Measurements from ENCODE around the gene PRKCB.

The PRKCB gene

DNA sequence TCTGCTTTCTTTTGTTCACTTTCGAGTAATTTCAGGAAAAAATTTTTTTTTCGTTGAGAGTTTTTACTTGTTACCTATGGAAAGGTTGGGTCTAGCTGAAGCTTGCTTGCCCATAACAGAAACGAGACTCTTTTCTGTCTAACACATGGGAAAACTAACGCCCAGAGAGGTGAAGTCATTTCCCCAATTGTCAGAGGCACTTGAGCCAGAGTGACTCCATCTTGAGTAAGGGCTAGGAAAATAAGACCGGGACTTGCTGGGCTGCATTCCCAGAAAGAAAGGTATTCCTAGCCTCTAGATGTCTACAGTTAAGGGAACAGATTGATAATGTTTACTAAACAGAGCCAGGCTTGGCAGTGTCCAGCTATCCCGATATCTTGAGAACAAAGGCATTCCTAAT lies 26.8 kb downstream of the PRKCB start:
- Histone ChIP-seq H3K9me3 (ENCODE audit: control insufficient read depth in 1 of 2, low read length in 2 of 2) (no peaks in the 10 kb centered on the region), H3K4me3 (ENCODE audit: low read depth in 1 of 2, low read length in 2 of 2) (no peak overlapping the region), H3K27ac (ENCODE audit: low read depth, low read length) (no peak overlapping the region), H3K4me1 (ENCODE audit: control insufficient read depth in 1 of 2, insufficient read depth in 2 of 2, low read length in 2 of 2) (peaks cover 13 to 19% of the 10 kb centered on the region in 2 donors), H3K9ac (ENCODE audit: low read depth in 1 of 2, low read length in 2 of 2) (no peak overlapping the region), H3K36me3 (ENCODE audit: control insufficient read depth in 1 of 2, insufficient read depth in 2 of 2, low read length in 2 of 2) (no peaks in the 10 kb centered on the region), H3K27me3 (ENCODE audit: control insufficient read depth in 1 of 2, insufficient read depth in 2 of 2, low read length in 2 of 2) (no peaks in the 10 kb centered on the region)

DNA sequence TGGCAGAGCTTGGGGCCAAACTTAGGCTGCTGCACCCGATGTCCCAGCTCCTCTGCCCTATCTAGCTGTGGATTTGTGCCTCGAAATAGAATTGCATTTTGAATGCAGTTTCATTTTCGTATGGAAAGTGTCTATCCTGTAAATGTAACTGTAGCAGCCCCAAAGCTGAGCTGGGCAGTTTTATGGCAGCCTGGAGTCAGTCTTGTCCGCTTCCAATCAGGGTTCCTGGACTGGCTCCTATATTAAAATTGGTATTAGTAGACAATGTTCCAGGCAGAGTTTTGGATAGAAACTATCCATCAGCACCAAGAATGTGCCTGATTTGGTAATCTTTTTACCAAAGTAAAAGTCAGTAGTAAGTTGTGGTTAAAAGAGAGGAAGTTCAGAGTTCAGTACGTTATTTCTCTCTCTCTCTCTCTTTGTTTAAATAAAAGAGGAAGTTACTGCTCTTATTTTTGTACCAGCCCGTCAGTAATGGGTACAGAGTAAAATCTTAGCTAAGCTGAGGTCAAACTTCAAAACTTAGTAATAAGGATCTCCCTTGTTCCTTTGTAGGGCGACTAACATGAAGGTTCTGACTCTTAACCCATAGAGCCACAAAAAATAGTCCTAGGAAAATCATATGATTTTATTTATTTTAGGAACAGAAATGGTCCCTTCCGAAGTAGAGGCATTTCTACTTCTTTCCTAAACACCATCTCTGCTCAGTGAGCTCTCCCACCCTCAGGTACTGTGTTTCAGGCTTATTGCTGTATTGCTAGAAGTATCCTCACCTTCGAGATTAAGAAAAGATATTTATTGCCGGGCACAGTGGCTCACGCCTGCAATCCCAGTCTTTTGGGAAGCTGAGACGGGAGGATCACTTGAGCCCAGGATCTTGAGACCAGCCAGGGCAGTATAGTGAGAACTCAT lies 28.0 kb downstream of the PRKCB start:
- no peaks in the 10 kb centered on the region for H3K27me3 ChIP-seq (ENCODE audit: control insufficient read depth in 1 of 2, insufficient read depth in 2 of 2, low read length in 2 of 2)
- H3K27ac ChIP-seq (ENCODE audit: low read depth, low read length) = no peak overlapping the region
- peak overlapping the region in 1 of 2 donors; percentile 15 for H3K9ac ChIP-seq (ENCODE audit: low read depth in 1 of 2, low read length in 2 of 2)
- no peaks in the 10 kb centered on the region for H3K9me3 ChIP-seq (ENCODE audit: control insufficient read depth in 1 of 2, low read length in 2 of 2)
- H3K4me1 ChIP-seq (ENCODE audit: control insufficient read depth in 1 of 2, insufficient read depth in 2 of 2, low read length in 2 of 2) = peaks cover 13 to 19% of the 10 kb centered on the region in 2 donors
- peak overlapping the region; percentile 61 to 66 for H3K4me3 ChIP-seq (ENCODE audit: low read depth in 1 of 2, low read length in 2 of 2)
- H3K36me3 ChIP-seq (ENCODE audit: control insufficient read depth in 1 of 2, insufficient read depth in 2 of 2, low read length in 2 of 2) = no peaks in the 10 kb centered on the region

- no peak overlapping the region for H3K9ac ChIP-seq (ENCODE audit: low read depth in 1 of 2, low read length in 2 of 2)
- no peaks in the 10 kb centered on the region for H3K36me3 ChIP-seq (ENCODE audit: control insufficient read depth in 1 of 2, insufficient read depth in 2 of 2, low read length in 2 of 2)
- no peak overlapping the region for H3K4me3 ChIP-seq (ENCODE audit: low read depth in 1 of 2, low read length in 2 of 2)
- H3K27me3 ChIP-seq (ENCODE audit: control insufficient read depth in 1 of 2, insufficient read depth in 2 of 2, low read length in 2 of 2) = no peaks in the 10 kb centered on the region
- peaks cover 18 to 19% of the 10 kb centered on the region in 2 donors for H3K4me1 ChIP-seq (ENCODE audit: control insufficient read depth in 1 of 2, insufficient read depth in 2 of 2, low read length in 2 of 2)
- no peak overlapping the region for H3K27ac ChIP-seq (ENCODE audit: low read depth, low read length)
- H3K9me3 ChIP-seq (ENCODE audit: control insufficient read depth in 1 of 2, low read length in 2 of 2) = no peaks in the 10 kb centered on the region
Observed at GRCh38 chr16:23865853-23866252, 30.1 kb downstream of the PRKCB start.

DNA sequence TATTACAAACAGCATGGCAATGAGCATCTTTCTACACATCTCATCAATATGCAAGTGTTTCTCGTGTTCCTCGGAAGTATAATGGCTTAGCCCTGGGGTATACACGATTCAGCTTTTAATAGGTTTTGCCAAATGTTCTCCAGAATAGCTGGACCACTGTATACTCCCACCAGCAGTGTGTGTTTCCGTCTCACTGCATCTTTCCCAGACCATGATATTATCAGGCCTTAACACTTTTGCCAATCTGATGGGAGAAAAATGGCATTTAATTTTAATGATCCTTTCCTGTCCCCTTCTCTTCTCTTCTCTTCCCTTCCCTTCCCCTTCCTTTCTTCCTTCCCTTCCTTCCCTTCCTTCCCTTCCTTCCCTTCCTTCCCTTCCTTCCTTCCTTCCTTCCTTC lies 30.8 kb downstream of the PRKCB start:
- Histone ChIP-seq H3K9ac (ENCODE audit: low read depth in 1 of 2, low read length in 2 of 2) (no peak overlapping the region), H3K4me3 (ENCODE audit: low read depth in 1 of 2, low read length in 2 of 2) (no peak overlapping the region), H3K27me3 (ENCODE audit: control insufficient read depth in 1 of 2, insufficient read depth in 2 of 2, low read length in 2 of 2) (no peaks in the 10 kb centered on the region), H3K4me1 (ENCODE audit: control insufficient read depth in 1 of 2, insufficient read depth in 2 of 2, low read length in 2 of 2) (peaks cover 18 to 19% of the 10 kb centered on the region in 2 donors), H3K27ac (ENCODE audit: low read depth, low read length) (no peak overlapping the region), H3K9me3 (ENCODE audit: control insufficient read depth in 1 of 2, low read length in 2 of 2) (no peaks in the 10 kb centered on the region), H3K36me3 (ENCODE audit: control insufficient read depth in 1 of 2, insufficient read depth in 2 of 2, low read length in 2 of 2) (no peaks in the 10 kb centered on the region)

DNA sequence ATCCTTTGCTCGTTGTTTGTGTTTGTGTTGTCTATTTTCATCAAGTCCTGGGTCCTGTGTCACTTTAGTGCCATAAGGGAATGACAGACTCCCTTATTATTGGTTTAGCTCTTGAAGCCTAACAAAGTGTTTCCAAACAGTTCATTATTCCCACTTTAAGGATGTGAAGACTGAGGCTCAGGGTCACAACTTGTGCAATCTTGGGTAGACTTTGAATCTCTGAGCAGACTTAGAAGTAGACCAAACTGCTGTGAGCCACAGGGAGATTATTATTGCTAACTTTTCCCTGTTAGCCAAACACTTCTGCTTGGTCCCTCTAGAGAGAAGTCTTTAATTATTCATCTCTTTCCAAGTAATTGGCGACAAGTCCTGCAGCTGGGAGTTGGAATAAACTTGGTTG lies 31.8 kb downstream of the PRKCB start:
- Histone ChIP-seq H3K4me1 (ENCODE audit: control insufficient read depth in 1 of 2, insufficient read depth in 2 of 2, low read length in 2 of 2) (peaks cover 17 to 18% of the 10 kb centered on the region in 2 donors), H3K9ac (ENCODE audit: low read depth in 1 of 2, low read length in 2 of 2) (no peak overlapping the region), H3K9me3 (ENCODE audit: control insufficient read depth in 1 of 2, low read length in 2 of 2) (no peaks in the 10 kb centered on the region), H3K27me3 (ENCODE audit: control insufficient read depth in 1 of 2, insufficient read depth in 2 of 2, low read length in 2 of 2) (no peaks in the 10 kb centered on the region), H3K27ac (ENCODE audit: low read depth, low read length) (no peak overlapping the region), H3K4me3 (ENCODE audit: low read depth in 1 of 2, low read length in 2 of 2) (no peak overlapping the region), H3K36me3 (ENCODE audit: control insufficient read depth in 1 of 2, insufficient read depth in 2 of 2, low read length in 2 of 2) (no peaks in the 10 kb centered on the region)

GRCh38 chr16:23868136-23868535 lies 32.4 kb downstream of the PRKCB start:
- no peaks in the 10 kb centered on the region for H3K9me3 ChIP-seq (ENCODE audit: control insufficient read depth in 1 of 2, low read length in 2 of 2)
- no peak overlapping the region for H3K27ac ChIP-seq (ENCODE audit: low read depth, low read length)
- H3K4me1 ChIP-seq (ENCODE audit: control insufficient read depth in 1 of 2, insufficient read depth in 2 of 2, low read length in 2 of 2) = peaks cover 14 to 18% of the 10 kb centered on the region in 2 donors
- H3K4me3 ChIP-seq (ENCODE audit: low read depth in 1 of 2, low read length in 2 of 2) = no peak overlapping the region
- no peak overlapping the region for H3K9ac ChIP-seq (ENCODE audit: low read depth in 1 of 2, low read length in 2 of 2)
- H3K27me3 ChIP-seq (ENCODE audit: control insufficient read depth in 1 of 2, insufficient read depth in 2 of 2, low read length in 2 of 2) = no peaks in the 10 kb centered on the region
- H3K36me3 ChIP-seq (ENCODE audit: control insufficient read depth in 1 of 2, insufficient read depth in 2 of 2, low read length in 2 of 2) = no peaks in the 10 kb centered on the region

GRCh38 chr16:23869052-23869451 lies 33.3 kb downstream of the PRKCB start:
- Histone ChIP-seq H3K27ac (ENCODE audit: low read depth, low read length) (no peak overlapping the region), H3K27me3 (ENCODE audit: control insufficient read depth in 1 of 2, insufficient read depth in 2 of 2, low read length in 2 of 2) (no peaks in the 10 kb centered on the region), H3K9ac (ENCODE audit: low read depth in 1 of 2, low read length in 2 of 2) (no peak overlapping the region), H3K36me3 (ENCODE audit: control insufficient read depth in 1 of 2, insufficient read depth in 2 of 2, low read length in 2 of 2) (no peaks in the 10 kb centered on the region), H3K4me1 (ENCODE audit: control insufficient read depth in 1 of 2, insufficient read depth in 2 of 2, low read length in 2 of 2) (peaks cover 5 to 15% of the 10 kb centered on the region in 2 donors), H3K4me3 (ENCODE audit: low read depth in 1 of 2, low read length in 2 of 2) (no peak overlapping the region), H3K9me3 (ENCODE audit: control insufficient read depth in 1 of 2, low read length in 2 of 2) (no peaks in the 10 kb centered on the region)

DNA sequence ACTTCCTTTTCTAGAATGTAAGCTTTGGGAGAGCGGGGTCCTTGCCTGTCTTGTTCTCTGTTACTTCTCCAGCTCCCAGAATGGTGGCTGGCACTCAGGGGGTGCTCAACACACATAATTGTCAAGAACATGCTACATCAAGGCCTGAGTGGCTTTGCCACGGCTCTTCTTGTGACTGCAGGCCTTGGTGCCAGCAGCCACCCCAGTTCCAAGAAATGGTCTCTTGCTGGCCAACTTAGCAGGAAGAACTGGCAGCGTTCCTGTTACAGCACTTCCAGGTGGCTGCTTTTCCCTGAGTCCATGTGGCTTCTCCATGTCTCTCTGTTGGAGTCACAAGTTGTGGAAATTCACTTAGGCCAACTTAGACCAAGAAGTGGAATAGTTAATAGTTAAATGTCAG lies 36.1 kb downstream of the PRKCB start:
- H3K27ac ChIP-seq (ENCODE audit: low read depth, low read length) = no peak overlapping the region

DNA sequence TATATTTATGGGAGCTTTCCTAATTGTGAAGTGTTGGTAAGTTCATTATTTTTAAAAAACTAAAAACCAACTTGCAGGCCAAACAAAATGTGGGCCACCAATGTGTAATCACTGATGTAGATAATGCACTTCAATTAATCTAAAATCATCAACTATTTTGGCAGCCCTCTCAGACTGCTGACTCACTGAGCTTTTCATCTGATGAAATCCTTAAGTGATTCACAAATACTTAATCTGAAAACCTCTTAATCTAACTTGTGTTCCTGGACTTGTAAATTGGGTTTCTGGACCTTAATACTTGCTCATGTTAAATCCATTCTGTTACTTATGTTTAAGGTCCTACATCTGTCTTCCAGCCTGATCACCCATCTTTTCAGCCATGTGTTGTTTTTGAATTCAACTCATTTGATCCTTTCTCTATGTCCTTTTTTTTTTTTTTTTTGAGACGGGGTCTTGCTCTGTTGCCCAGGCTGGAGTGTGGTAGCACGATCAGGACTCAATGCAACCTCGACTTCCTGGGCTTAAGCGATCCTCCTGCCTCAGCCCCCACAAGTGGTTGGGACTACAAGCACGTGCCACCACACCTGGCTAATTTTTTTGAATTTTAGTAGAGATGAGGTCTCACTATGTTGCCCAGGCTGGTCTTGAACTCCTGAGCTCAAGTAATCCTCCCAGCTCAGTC lies 39.0 kb downstream of the PRKCB start:
- no peaks in the 10 kb centered on the region for H3K27me3 ChIP-seq (ENCODE audit: control insufficient read depth in 1 of 2, insufficient read depth in 2 of 2, low read length in 2 of 2)
- H3K4me1 ChIP-seq (ENCODE audit: control insufficient read depth in 1 of 2, insufficient read depth in 2 of 2, low read length in 2 of 2) = no peaks in the 10 kb centered on the region
- no peak overlapping the region for H3K27ac ChIP-seq (ENCODE audit: low read depth, low read length)

More for the DNA sequence above, 36.1 kb downstream of the PRKCB start:
- Histone ChIP-seq H3K36me3 (ENCODE audit: control insufficient read depth in 1 of 2, insufficient read depth in 2 of 2, low read length in 2 of 2) (no peaks in the 10 kb centered on the region), H3K27me3 (ENCODE audit: control insufficient read depth in 1 of 2, insufficient read depth in 2 of 2, low read length in 2 of 2) (no peaks in the 10 kb centered on the region), H3K4me3 (ENCODE audit: low read depth in 1 of 2, low read length in 2 of 2) (no peak overlapping the region), H3K9me3 (ENCODE audit: control insufficient read depth in 1 of 2, low read length in 2 of 2) (no peaks in the 10 kb centered on the region), H3K4me1 (ENCODE audit: control insufficient read depth in 1 of 2, insufficient read depth in 2 of 2, low read length in 2 of 2) (peaks cover 0 to 5% of the 10 kb centered on the region in 2 donors), H3K9ac (ENCODE audit: low read depth in 1 of 2, low read length in 2 of 2) (no peak overlapping the region)

DNA sequence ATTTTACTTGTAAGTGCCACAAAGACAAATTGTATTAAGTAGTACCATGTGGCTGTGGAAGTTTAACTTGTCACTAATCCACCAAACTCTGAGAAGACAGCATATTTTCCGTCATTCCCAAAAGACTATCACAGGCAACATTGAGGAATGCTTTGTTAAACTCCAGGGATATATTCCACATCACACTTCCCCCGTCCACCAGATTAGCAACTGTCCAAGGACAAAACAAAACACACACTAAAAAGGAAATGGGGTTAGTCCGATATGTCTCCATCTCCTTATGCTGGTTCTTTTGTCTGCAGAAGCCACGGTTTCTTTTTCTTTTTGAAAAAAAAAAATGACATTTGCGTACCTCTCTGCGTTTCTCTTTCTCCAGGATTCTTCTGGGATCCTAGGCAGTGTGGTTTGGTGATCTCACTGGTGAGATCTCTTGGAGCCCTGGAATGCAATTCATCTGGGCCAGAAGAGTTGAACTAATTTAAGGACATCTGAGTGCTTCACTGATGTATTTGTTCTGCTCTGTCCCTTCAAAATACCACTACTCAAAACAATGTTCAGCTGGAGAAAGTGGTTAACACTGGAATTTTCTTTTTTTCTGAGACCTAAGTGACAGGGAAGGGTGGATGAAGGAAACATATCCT lies 40.6 kb downstream of the PRKCB start:
- Histone ChIP-seq H3K27me3 (ENCODE audit: control insufficient read depth in 1 of 2, insufficient read depth in 2 of 2, low read length in 2 of 2) (no peaks in the 10 kb centered on the region), H3K4me3 (ENCODE audit: low read depth in 1 of 2, low read length in 2 of 2) (no peak overlapping the region), H3K36me3 (ENCODE audit: control insufficient read depth in 1 of 2, insufficient read depth in 2 of 2, low read length in 2 of 2) (no peaks in the 10 kb centered on the region), H3K27ac (ENCODE audit: low read depth, low read length) (no peak overlapping the region), H3K9ac (ENCODE audit: low read depth in 1 of 2, low read length in 2 of 2) (no peak overlapping the region), H3K4me1 (ENCODE audit: control insufficient read depth in 1 of 2, insufficient read depth in 2 of 2, low read length in 2 of 2) (no peaks in the 10 kb centered on the region), H3K9me3 (ENCODE audit: control insufficient read depth in 1 of 2, low read length in 2 of 2) (no peaks in the 10 kb centered on the region)

More for the DNA sequence above, 39.0 kb downstream of the PRKCB start:
- Histone ChIP-seq H3K9me3 (ENCODE audit: control insufficient read depth in 1 of 2, low read length in 2 of 2) (no peaks in the 10 kb centered on the region), H3K36me3 (ENCODE audit: control insufficient read depth in 1 of 2, insufficient read depth in 2 of 2, low read length in 2 of 2) (no peaks in the 10 kb centered on the region), H3K9ac (ENCODE audit: low read depth in 1 of 2, low read length in 2 of 2) (no peak overlapping the region), H3K4me3 (ENCODE audit: low read depth in 1 of 2, low read length in 2 of 2) (no peak overlapping the region)

All from duodenal mucosa (tissue), 2 donors.